Measurements from ENCODE around the gene GPX6.
"Not testable (repeated sequence)": the region's sequence is repeated elsewhere in the genome, so short reads cannot be mapped to it uniquely, and the experiment has no call there.

The GPX6 gene

DNA sequence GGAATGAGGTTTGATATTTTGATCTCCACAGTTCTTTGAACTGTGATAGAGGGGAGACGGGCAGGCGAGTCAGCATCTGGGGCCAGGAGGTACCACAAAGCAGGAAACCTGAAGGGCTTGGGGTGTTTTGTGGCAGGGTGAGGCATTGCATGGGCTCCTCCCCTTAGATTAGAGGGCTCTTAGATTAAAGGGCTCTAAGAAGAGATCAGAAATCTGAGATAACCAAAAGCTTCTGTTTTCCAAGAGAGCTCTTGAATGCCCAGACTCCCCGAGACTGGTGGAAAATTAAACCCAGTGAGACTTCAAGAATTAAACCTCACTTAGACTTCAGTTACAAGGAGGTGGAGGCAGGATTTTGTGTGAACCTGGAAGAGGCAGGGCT lies 7.6 kb upstream of the GPX6 start:
- no peak for DNase-seq

- DNase-seq: no peak
Observed at GRCh38 chr6:28522594-28523240, 7.1 kb upstream of the GPX6 start.

- DNase-seq: no peak
Observed at GRCh38 chr6:28517964-28518363, 2.4 kb upstream of the GPX6 start.

GRCh38 chr6:28512387-28512786 lies 3.2 kb downstream of the GPX6 start:
- DNase-seq: not testable (repeated sequence)

DNA sequence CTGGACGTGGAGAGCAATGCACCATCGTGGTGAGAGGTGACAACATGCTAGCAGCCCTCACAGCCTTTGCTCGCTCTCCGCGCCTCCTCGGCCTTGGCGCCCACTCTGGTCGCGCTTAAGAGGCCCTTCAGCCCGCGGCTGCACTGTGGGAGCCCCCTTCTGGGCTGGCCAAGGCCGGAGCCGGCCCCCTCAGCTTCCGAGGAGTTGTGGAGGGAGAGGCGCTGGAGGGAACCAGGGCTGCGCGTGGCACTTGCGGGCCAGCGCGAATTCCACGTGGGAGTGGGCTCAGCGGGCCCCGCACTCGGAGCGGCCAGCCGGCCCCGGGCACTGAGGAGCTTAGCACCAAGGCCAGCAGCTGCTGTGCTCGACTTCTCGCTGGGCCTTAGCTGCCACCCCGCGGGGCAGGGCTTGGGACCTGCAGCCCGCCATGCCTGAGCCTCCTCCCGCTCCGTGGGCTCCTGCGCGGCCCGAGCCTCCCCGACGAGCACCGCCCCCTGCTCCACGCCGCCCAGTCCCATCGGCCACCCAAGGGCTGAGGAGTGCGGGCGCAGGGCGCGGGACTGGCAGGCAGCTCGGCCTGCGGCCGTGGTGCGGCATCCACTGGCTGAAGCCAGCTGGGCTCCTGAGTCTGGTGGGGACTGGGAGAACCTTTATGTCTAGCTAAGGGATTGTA lies 3.8 kb downstream of the GPX6 start:
- no peak for DNase-seq

DNA sequence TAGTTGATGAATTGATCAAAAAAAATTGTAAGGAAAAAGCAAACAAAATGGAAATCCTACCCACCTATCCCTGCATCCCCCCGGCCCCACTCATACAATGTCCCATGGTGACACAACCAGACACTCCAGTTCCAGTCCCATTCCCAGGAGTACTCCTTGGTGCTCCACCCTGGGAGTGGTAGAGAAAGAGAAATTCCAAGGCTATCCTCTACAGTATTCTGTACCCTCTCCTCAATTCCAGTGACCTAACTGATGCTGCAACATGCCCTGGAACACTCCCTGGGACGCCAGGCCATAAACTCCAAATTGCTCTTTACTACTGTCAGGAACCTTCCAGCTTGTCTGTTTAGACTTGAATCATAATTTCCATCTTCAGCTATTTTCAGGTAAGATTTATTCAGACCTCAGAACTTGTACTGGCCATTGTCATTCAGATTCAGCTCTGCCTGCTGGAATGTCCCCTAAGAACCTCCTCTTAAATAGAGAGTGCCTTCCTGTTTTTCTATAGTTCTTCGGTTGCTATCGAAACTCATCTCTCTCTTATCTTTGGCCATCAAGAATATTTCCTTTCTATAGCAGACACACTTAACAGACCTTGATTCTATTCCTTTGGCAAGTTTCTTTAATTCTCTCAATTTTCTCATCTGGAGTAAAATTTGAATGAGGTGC lies 8.7 kb downstream of the GPX6 start:
- DNase-seq: no peak

- no peak for DNase-seq
Observed at GRCh38 chr6:28505733-28506132, 9.9 kb downstream of the GPX6 start.

GRCh38 chr6:28502709-28503305 lies 12.8 kb downstream of the GPX6 start:
- not testable (repeated sequence) for DNase-seq

- not testable (repeated sequence) for DNase-seq
Observed at GRCh38 chr6:28502136-28502535, 13.5 kb downstream of the GPX6 start.

DNA sequence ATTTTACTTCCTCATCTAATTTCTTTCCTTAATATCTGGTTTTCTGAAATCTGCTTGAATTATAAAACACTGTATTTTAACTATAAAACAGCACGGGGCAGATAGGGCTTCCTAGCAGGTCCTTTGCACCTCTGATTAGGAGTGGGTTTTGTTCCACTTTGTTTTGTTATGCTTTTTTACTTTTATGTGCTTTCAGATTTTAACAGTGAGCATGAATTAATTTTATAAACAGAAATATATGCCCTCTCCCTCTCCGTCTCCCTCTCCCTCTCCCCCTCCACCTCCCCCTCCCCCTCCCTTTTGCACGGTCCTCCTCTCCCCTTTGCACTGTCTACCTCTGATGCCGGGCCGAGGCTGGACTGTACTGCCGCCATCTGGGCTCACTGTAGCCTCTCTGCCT lies 14.3 kb downstream of the GPX6 start:
- DNase-seq: no peak

DNA sequence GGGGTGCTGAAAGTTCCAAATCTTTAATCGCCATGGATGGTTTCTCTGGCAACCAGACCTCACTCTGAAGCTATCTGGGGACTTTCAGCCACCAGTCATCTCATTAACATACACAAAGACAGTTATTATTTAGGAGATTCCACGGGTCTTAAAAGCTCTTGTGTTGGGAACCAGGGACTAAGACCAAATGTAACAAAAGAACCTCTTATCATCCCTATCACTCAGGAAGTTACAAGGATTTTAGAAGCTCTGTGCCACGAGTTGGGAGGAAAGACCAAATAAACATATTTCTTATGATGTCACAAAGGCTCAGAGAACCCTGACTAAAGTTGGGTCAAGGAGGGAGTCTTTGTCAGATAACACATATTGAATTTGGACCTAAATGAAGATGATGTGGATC lies 17.7 kb downstream of the GPX6 start:
- DNase-seq: no peak

DNA sequence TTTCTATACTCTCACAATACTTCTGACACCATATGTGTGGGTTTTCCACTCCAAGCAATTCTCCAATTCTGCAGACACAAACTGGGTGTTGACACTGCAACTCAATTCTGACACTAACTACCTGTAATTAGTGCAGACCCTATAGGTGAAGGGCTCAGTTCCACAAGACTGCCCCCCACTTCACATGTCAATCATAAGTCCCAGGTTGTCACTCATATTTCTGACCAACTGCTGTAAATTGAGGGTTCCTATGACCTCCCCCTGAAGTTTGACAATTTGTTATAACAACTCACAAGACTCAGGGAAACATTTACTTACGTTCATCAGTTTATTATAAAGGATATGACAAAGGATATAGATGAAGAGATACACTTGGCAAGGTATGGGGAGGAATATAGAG lies 18.3 kb downstream of the GPX6 start:
- DNase-seq: no peak

DNA sequence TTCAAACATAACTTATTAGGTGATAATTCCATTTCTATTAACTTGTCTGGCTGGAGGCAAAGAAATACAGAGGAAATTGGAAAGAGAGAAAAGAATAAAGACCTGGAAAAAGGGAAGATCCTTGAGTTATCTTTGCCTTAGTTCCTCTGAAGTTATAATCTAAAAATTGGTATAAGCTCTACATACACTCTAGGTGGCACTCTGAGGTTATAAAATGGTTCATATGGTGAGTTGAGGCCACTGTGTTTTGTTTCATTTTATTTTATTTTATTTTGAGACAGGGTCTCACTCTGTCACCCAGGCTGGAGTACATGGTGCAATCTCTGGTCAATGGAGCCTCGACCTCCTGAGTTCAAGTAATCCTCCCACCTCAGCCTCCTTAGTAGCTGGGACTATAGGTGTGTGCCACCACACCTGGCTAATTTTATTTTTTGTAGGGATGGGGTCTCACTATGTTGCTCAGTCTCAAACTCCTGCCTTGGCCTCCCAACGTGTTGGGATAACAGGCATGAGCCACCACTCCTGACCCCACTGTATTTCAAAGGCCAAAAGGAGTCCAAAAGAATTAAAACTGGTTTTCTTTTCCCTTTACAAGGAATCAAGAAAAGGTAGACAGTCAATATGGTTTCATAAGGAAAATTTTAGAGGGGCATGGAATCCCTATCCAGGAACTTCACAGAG lies 19.4 kb downstream of the GPX6 start:
- DNase-seq: no peak

DNA sequence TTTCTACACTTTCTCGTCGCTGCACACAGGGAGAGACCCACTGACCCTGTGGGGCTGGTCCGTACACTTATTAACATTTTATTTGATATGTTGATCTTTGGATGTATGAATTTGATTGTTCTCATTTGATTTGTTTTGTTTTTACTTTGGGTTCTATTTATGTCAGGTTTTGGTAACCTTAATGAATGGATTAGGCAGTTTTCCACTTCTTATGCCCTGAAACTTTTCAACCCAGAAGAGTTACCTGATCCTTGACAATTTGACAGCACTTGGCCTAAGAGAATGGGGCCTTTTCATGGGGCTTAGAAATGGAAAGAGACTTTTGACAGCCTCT lies 23.6 kb downstream of the GPX6 start:
- no peak for DNase-seq

GRCh38 chr6:28490205-28490890 lies 25.2 kb downstream of the GPX6 start:
- no peak for DNase-seq

DNA sequence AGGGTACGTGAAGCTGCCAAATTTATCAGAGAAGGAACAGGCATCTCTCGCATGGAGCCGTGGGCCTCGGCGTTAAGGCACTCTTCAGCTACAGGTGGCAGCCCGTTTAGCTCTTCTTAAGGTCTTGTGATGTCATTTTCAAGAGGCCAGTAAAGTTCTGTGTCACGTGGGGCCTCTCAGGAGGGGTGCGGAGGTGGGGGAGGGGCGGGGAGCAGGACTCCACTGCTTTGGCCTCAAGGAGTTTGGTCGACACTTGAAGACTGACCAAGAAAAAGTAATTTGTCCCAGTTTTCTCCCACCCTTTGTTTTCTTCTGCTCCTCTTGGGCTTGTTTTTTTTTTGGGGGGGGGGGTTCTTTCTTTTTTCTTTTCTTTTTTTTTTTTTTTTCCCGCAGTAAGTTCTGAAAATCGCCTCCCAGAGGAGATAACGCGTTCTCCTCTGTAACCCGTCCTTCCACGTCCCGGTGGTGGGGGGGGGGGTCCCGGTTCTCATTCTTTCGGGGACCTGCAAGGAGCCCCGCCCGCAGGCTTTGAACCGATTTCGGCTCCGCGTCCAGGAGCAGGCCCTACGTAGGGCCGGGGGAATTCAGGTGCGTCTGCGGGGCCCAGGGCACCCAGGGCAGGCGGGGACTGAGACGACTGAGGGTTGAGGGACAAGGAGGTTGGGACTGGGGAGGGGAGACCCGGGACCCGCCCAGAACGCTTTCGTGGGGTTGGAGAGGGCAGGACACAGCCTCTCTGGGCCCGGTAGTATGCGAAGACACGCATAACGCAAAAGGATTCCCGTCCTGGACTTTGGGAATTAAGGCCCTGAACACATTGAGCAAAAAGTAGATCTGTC lies 26.0 kb downstream of the GPX6 start:
- peak; percentile 69 for DNase-seq

DNA sequence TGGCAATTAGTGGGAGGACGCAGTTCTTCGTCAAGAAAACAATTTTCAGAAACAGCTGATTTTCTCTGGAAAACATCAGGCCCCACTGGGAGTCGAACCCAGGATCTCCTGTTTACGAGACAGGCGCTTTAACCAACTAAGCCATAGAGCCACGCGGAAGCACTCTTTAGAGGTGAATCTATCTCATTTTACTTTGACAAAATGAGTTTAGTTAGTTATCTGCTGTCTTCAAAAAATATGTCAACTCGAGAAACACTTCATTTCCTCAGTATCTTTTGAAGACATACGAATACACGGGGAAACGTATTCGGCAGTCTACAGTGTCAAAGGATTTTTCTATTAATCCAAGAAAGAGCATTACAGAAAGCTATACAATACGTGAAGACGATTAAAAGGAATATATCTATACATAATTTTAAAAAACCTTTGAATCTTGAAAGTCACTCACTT lies 26.7 kb downstream of the GPX6 start:
- DNase-seq: peak; percentile 67

DNA sequence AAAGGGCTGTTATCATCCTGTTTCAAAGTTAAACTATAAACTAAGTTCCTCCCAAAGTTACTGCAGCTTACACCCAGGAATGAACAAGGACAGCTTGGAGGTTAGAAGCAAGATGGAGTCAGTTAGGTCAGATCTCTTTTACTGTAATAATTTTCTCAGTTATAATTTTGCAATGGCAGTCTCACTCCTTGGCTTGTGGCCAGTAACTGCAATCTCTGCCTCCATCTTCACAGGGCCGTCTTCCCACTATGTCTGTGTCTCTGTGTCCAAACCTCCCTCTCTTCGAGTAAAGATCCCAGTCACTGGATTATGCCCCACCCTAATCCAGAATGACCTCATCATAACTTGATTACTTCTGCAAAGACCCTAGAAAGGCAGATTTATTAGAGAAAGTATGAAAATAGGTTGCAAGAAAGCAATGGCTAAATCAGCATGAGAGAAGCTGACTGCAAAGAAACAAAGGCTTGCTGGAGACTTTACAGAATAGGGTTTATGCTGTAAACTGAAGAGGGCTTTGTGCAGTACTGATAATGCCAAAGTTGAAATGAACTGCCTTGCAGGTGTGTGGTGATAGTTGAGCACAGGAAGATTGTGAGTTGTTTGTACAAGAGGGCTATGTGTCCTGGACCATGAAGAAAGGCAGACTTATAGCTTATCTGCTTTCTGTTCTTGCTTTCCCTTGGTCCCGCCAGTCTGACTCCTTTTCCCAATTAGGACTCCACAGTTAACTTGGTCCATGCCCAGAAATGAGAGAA lies 28.4 kb downstream of the GPX6 start:
- DNase-seq: no peak

DNA sequence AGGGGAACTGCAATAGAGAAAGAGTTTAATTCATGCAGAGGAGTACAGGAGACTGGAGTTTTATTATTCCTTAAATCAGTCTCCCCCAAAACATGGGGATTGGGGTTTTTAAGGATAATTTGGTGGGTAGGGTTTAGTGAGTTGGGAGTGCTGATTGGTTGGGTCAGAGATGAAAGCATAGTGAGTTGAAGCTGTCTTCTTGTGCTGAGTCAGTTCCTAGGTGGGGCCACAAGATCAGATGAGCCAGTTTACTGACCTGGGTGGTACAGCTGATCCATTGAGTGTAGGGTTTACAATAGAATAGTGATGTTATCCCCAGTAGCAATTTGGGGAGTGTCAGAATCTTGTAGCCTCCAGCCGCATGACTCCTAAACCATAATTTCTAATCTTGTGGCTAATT lies 29.1 kb downstream of the GPX6 start:
- no peak for DNase-seq

GRCh38 chr6:28485482-28485881 lies 30.1 kb downstream of the GPX6 start:
- DNase-seq: no peak
